Occipital lobe (tissue), 2 donors: ENCODE data around the gene GPC6. TPM values are rescaled to one million over a fixed set of nuclear protein-coding genes. Genes with fewer than 3 reads are reported as not detected.

Experiments used
- DNase-seq: peaks from one replicate; lab custom pipeline; 2025; lab: John Stamatoyannopoulos, UW
- total RNA-seq: library from RNA; depleted of rRNA; stranded (reverse); fragments of >200 nt; gene quantifications from one replicate; pipeline ENCODE4 v1.2.3, GENCODE V29; 2014

GPC6 gene
- total RNA-seq, 1 donor from 2014 or later = 9.8 TPM

DNA sequence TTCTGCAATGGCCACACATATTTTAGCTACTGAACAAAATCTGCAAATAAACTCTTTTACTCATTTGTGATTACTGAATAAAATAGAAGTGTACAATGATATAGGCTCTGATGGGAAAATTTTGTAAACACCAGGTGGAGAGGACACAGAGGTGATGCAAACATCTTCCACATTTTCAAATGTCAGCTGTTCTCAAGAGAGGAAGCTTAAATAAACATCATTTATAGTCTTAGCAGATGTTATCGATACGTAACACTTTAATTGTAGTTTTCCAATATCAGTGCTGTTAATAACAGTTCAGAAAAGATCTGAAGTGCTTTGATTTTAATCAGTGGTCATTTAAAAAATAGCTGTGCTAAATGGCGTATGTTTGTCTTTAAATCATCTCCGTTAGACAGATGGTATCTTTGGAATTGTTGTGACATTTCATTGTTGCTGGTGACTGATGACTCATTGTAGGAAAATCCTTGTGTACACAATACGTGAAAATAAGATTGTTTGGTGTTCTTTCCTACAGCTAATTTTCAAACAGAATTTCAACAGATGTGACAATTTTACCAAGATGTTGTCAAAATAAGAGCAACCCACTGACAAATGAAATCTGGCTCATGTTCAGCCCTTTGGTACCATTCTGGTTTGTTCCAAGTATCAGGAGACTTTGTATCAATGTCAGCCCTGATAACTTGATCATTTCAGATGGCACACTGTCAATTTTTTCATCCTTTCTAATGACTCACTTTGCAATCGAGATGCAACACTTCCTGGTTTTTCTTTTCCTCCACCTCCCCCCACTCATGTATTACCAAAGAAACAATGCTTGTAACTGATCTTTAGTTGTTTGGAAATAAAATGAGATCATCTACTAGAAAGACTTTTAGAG, 736.9 kb downstream of the GPC6 start:
- DNase-seq = no peak

DNA sequence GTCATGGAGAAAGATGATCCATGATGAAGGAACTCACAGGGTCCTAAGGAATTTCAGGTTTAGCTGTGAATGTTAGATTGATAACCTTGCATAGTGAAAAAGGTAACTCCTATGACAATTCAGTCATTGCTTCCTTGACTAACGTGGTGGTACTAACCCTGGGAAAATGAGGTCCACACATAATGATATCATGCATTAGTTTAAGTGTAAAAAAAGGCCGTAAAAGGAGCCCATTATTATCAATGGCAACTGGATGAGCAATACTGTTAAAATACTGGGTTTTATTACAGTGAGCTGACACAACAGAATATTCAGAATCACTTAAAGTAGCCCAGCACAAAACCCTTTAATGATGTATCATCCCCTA, 737.5 kb downstream of the GPC6 start:
- DNase-seq = no peak

- DNase-seq = no peak
These were observed 739.0 kb downstream of the GPC6 start for GRCh38 chr13:93965587-93965986.

DNA sequence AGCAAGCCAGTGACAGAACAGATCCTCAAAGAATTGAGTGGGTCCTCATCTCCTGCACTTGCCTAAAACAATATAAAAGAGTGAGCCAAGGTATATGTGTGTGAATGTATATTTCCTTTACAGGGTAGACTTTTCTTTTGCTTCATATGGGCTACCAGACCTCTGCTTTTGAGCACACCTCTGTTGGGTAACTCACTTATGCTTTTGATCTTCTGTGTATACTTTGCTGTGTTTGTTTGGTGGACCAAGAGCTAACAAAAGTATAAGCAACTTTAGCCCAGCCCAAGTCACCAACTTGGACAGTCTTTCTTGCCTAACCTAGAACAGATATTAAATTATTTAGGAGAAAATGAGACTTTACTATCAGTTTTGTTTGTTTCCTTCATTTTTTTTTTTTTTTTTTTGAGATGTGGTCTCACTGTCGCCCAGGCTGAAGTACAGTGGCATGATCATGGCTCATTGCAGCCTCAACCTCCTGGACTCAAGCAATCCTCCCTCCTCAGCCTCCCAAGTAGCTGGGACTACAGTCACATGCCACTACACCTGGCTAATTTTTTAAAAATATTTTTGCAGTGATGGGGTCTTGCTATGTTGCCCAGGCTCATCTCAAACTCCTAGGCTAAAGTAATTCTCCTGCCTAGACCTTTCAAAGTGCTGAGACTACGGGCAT, 739.8 kb downstream of the GPC6 start:
- DNase-seq = no peak

GRCh38 chr13:93967286-93967685, 740.7 kb downstream of the GPC6 start:
- DNase-seq = no peak

DNA sequence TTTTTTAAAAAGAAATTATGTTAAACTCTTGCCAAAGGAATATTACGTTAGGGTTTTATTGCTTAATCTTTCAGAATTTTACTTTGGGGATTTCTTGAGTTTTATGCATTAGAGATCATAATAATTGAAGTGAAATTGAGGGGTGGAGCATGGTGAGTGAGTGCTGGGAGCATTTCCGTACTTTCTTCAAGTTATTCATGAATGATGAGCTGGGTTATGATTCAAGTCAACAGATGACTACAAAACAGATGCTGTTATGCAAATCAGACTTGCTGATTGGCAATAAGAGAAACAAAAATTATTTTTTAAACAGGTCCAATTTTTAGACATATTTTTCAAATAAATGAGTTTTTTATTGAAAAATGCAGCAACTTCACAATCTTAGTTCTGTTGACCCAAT, 748.6 kb downstream of the GPC6 start:
- no peak for DNase-seq

GRCh38 chr13:93976528-93976927, 749.9 kb downstream of the GPC6 start:
- DNase-seq = no peak

DNA sequence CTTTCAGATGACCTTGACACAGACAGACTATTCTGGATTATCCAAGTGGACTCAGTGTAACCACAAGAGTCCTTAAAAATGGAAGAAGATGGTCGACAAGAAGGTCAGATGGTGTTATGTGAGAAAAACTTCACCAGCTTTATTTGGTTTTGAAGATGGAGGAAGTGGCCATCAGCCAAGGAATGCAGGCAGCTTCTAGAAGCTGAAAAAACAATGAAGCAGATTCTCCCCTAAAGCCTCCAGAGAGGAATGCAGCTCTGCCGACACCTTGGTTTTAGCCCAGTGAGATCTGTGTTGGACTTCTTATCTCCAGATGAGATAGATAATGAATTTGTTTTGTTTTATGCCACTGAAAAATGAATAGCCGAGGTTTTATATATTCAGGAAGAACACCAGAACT, 751.4 kb downstream of the GPC6 start:
- DNase-seq = no peak

GRCh38 chr13:93981426-93981977, 754.9 kb downstream of the GPC6 start:
- DNase-seq = no peak

DNA sequence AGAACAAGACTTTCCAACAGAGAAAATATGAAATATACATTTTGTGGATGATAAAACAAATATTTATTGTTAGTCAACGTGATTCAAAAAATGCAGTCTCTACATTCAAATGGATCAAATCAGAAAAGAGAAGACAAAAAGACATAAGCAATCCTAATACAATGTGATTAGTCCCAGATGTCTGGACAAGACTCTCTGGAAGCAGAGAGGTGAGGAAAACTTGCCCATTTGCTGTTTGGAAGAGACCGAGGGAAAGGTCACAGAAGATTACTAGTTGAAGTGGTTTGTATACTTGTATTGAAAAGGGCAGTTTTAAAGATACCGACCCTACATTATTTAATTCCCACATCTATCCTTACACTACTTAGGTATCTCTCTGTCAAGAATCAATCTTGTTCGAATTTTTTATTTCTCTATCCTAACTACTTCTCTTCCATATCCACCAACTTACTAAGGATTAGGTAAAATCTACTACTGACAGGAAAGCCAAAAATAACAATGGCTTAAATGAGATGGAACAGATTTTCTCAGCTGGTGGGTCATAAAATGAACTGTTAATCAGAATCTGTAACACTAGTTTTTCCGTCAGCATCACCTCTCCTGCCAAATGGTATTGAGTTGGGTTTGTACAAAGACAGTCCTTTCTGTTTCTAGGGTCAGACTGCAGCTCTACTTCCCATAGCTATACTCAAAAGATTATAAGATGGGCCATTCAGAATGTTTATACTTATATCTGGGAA, 755.7 kb downstream of the GPC6 start:
- DNase-seq = no peak

GRCh38 chr13:93984052-93984451, 757.4 kb downstream of the GPC6 start:
- DNase-seq = no peak

- DNase-seq = no peak
These were observed 758.3 kb downstream of the GPC6 start for GRCh38 chr13:93984876-93985275.

DNA sequence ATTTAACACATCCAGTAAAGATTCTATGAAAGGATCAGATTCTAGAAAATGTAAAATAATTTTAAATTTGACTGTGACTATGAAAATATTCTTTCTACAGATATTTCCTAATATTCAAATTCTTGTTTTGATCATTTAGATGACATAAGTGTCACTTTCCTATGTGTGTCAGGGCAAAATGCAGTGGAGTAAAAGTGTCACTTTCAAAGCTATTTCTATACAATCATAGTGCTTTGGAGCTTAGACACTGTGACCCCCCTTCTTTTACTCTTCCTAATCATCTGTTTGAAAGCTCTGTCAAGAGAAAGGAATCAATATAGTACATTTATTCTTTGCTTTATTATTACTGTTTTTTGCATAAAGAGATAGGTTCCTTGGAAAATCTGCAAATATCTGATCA, 760.9 kb downstream of the GPC6 start:
- no peak for DNase-seq

GRCh38 chr13:93991569-93991968, 765.0 kb downstream of the GPC6 start:
- DNase-seq = no peak

DNA sequence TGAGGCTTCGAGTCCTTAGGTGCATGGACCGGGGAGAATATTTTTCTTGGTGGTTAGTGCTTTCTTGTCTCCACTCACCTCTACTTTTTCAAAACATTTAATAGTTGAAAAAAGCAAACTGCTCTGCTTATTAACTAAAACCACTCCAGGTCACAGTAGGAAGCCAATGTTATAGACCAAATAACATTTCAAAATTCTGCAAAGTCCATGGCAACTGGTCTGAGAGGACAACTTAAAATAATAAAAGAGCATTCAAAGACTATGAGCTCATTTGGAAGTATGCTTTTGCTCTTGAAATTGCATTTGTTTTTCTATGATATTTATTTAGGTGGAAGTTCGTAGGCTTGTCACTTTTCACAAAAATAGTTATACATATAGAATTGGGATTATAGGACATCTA, 769.9 kb downstream of the GPC6 start:
- no peak for DNase-seq

DNA sequence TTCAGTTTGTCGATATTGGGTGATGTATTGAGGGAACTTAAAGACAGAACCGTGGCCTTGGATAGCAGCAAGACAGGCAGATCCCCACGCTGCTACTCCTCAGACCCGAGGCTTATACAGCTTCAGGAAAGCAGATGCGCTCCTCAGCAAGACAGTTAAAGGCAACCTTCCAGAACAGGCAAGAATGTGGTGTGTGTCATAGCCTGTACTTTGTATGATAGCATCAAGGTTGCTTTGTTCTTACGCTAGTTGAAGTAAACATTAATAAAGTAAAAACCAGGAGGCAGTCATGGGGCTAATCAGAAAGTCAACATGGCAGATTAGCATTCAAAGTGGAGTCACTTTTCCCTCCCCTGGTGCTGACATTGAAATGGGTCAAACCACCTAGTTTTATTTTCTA, 779.7 kb downstream of the GPC6 start:
- DNase-seq = no peak

GRCh38 chr13:94007072-94007471, 780.5 kb downstream of the GPC6 start:
- no peak for DNase-seq

DNA sequence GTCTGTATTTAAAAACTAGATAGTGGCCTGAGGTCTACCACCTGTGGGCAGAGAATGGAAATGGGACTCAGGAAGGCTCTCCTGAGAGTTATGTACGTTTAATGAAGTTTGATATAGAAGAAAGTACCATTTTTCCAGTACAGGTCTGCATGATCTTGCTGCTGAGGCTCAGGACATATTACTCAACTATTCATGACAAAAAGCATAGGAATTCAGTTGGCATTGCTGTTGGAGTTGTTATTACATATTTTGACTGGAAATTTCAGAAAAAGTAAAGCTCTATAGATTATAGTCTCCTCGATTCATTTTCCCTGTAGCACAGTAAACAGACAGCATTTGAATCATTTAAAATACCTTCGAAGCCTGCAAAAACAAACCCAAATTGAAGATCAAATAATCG, 783.1 kb downstream of the GPC6 start:
- DNase-seq = no peak

GRCh38 chr13:94014461-94014860, 787.9 kb downstream of the GPC6 start:
- no peak for DNase-seq

GRCh38 chr13:94020426-94020825, 793.8 kb downstream of the GPC6 start:
- no peak for DNase-seq

DNA sequence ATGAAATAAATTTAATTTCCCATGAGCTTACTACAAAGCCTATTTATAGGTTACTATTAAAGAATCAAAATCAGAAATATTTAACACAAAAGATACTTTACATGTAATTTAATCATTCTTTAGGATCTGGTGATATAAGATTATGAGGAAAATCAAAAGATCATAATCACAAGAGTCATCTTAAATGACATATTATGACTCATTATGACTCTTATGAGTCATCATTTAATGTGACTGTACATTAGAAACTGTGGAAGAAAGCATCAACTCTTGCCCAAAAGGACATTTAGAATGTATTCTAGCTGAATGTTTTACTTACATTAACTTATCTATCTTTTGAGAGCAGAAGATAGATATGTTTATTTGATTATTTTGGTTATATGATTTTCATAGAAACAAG, 794.2 kb downstream of the GPC6 start:
- DNase-seq = no peak

DNA sequence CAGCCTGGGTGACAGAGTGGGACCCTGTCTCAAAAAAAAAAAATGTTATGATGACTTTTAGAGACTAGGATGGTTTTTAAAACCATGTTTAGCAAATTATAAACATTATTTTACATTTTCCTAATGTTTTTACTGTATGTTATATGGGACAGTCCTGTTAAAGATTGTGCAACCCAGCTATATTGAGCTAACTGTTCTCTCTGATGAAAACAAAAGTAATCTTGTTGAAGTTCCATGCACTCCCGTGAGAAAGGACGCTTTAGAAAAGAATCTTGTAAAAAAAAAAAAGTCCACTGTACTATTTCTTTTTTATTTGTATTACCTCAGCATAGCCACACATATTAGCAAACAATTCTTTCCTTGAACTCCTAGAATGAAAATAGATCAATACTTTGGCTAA, 801.6 kb downstream of the GPC6 start:
- no peak for DNase-seq
